Astrocyte of the spinal cord (primary cell): ENCODE results near the gene NCOA1.
"Not testable (repeated sequence)": the region's sequence is repeated elsewhere in the genome, so short reads cannot be mapped to it uniquely, and the experiment has no call there.

Source experiments
- DNase-seq: peaks from one replicate; pipeline ENCODE4 v3.0.0; 2011; ENCODE audit warnings: low read depth, low spot score
- H3K4me3 ChIP-seq: 2 replicates; pipeline ENCODE4 v1.5.1; 2011; ENCODE audit warnings: low read depth, mild to moderate bottlenecking, low read length, moderate library complexity
- in situ Hi-C: cut with HindIII; loops from 2 replicates; pipeline ENCODE4 v1.10.0; 2017; ENCODE audit warnings: low sequenced_read_pairs
- TF ChIP-seq, protein P1 (sequence below): IDR thresholded peaks from 2 replicates; pipeline ENCODE4 v1.5.1; 2012; ENCODE audit warnings: low read depth, mild to moderate bottlenecking, low read length, inconsistent platforms

The NCOA1 gene

GRCh38 chr2:24466871-24467870 is 23.9 kb upstream of the NCOA1 start:
- DNase-seq, result no peak
- H3K4me3 ChIP-seq, result no peak overlapping the region
- TF ChIP-seq, protein P1, sequence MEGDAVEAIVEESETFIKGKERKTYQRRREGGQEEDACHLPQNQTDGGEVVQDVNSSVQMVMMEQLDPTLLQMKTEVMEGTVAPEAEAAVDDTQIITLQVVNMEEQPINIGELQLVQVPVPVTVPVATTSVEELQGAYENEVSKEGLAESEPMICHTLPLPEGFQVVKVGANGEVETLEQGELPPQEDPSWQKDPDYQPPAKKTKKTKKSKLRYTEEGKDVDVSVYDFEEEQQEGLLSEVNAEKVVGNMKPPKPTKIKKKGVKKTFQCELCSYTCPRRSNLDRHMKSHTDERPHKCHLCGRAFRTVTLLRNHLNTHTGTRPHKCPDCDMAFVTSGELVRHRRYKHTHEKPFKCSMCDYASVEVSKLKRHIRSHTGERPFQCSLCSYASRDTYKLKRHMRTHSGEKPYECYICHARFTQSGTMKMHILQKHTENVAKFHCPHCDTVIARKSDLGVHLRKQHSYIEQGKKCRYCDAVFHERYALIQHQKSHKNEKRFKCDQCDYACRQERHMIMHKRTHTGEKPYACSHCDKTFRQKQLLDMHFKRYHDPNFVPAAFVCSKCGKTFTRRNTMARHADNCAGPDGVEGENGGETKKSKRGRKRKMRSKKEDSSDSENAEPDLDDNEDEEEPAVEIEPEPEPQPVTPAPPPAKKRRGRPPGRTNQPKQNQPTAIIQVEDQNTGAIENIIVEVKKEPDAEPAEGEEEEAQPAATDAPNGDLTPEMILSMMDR, result no peak
- in situ Hi-C loops, result no loop called here

GRCh38 chr2:24468453-24468852 is 22.6 kb upstream of the NCOA1 start:
- DNase-seq, in situ Hi-C loops, H3K4me3 ChIP-seq: not testable (repeated sequence)

- H3K4me3 ChIP-seq, result no peak overlapping the region
- in situ Hi-C loops, result no loop called here
- TF ChIP-seq, protein P1, result no peak
- DNase-seq, result no peak
Measured at GRCh38 chr2:24469148-24469650, 21.9 kb upstream of the NCOA1 start.

GRCh38 chr2:24471662-24472061 is 19.4 kb upstream of the NCOA1 start:
- no peak overlapping the region for H3K4me3 ChIP-seq
- in situ Hi-C loops, result no loop called here
- no peak for DNase-seq

DNA sequence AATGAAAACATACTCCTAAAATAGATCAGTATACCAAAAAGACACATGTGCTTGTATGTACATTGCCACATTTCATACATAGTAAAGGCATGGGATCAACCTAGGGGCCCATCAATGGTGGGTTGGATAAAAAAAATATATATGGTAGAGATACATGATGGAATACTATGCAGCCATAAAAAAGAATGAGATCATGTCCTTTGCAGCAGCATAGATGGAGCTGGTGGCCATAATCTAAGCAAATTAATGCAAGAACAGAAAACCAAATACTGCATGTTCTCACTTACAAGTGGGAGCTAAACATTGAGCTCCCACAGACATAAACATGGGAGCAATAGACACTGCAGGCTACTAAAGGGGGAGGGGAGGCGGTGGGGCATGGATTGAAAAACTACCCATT is 18.6 kb upstream of the NCOA1 start:
- H3K4me3 ChIP-seq, result no peak overlapping the region
- DNase-seq, result no peak
- in situ Hi-C loops, result no loop called here
- TF ChIP-seq, protein P1, result no peak

More at GRCh38 chr2:24471662-24472061, 19.4 kb upstream of the NCOA1 start:
- TF ChIP-seq, protein P1, result no peak

DNA sequence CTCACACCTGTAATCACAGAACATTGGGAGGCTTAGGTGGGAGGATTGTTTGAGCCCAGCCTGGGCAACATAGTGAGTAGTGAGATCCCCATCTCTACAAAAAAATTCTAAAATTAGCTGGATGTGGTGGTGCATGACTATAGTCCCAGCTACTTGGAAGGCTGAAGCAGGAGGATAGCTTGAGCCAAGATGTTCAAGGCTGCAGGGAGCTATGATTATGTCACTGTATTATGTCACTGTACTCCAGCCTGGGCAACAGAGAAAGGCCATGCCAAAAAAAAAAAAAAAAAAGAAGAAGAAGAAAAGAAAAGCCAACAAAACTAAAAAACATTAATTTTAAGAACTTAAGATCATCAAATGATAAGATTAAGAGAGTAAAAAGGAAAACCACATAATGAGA is 17.4 kb upstream of the NCOA1 start:
- in situ Hi-C loops, result no loop called here
- TF ChIP-seq, protein P1, result no peak
- no peak overlapping the region for H3K4me3 ChIP-seq
- DNase-seq, result no peak

GRCh38 chr2:24474053-24474452 is 17.0 kb upstream of the NCOA1 start:
- H3K4me3 ChIP-seq, result no peak overlapping the region
- TF ChIP-seq, protein P1, result no peak
- in situ Hi-C loops, result no loop called here
- DNase-seq, result no peak
